HepG2 (cell line): ENCODE measurements around the gene ABCB11.

Experiments
- CTCF ChIP-seq: sonication (generic); formaldehyde crosslinking; IDR thresholded peaks from 2 replicates; pipeline ENCODE4 v1.5.0; 2020; ENCODE audit warnings: mild to moderate bottlenecking, missing genetic modification reagents, moderate library complexity
- E2F1 ChIP-seq: sonication (generic); formaldehyde crosslinking; IDR thresholded peaks from 2 replicates; pipeline ENCODE4 v1.5.0; 2020; ENCODE audit warnings: missing genetic modification reagents
- NFIB ChIP-seq: sonication (generic); formaldehyde crosslinking; IDR thresholded peaks from 2 replicates; pipeline ENCODE4 v1.9.0; 2021; ENCODE audit warnings: missing genetic modification reagents, mild to moderate bottlenecking, borderline replicate concordance
- PRDM15 ChIP-seq: sonication (generic); formaldehyde crosslinking; IDR thresholded peaks from 2 replicates; pipeline ENCODE4 v1.4.0; 2020; ENCODE audit warnings: missing genetic modification reagents
- ZBTB33 ChIP-seq: sonication (generic); formaldehyde crosslinking; IDR thresholded peaks from 2 replicates; pipeline ENCODE4 v1.4.0; 2020; ENCODE audit warnings: missing genetic modification reagents

GRCh38 chr2:169073211-169073962 lies 42.3 kb upstream of the ABCB11 start:
- no peak for TF ChIP-seq PRDM15 (CRISPR knock-in tag)
- TF ChIP-seq ZBTB33, result no peak
- no peak for TF ChIP-seq CTCF (CRISPR knock-in tag)
- TF ChIP-seq E2F1 (CRISPR knock-in tag), result no peak
- TF ChIP-seq NFIB (CRISPR knock-in tag), result no peak
